Adrenal gland (tissue), 12 donors: ENCODE measurements around the gene TCF15. TPM values are rescaled to one million over a fixed set of nuclear protein-coding genes. Genes with fewer than 3 reads are reported as not detected.
"Not testable (repeated sequence)": the region's sequence is repeated elsewhere in the genome, so short reads cannot be mapped to it uniquely, and the experiment has no call there.

Source experiments
- DNase-seq, 7 donors: peaks; one replicate each; pipeline ENCODE4 v3.0.0-alpha.2; 2019 to 2020
- H3K27ac ChIP-seq, 5 donors: fragments of 200-600 bp; sonication (generic) in 4 of 5; 1 replicate in 3 of 5; 2 replicates in 2 of 5; pipeline versions ENCODE4 v1.5.1 to v1.8.0; 2016 to 2020; ENCODE audit warnings: mild to moderate bottlenecking in 1 of 5
- H3K27me3 ChIP-seq: fragments of 200-600 bp; 2 replicates; pipeline ENCODE4 v1.8.0; 2021
- H3K36me3 ChIP-seq, 2 donors: fragments of 200-600 bp; replicated peaks in 1 of 2; 1 replicate in 1 of 2; 2 replicates in 1 of 2; pipeline versions ENCODE4 v1.5.1 to v1.8.0; 2018 to 2022
- H3K4me1 ChIP-seq, 2 donors: fragments of 200-600 bp; replicated peaks in 1 of 2; 1 replicate in 1 of 2; 2 replicates in 1 of 2; pipeline versions ENCODE4 v1.5.1 to v1.8.0; 2018 to 2021
- H3K4me3 ChIP-seq, 4 donors: fragments of 200-600 bp; sonication (generic) in 3 of 4; one replicate each; pipeline ENCODE4 v1.5.1; 2016 to 2018
- H3K9me3 ChIP-seq, 3 donors: fragments of 200-600 bp; sonication (generic) in 1 of 3; replicated peaks in 1 of 3; 1 replicate in 2 of 3; 2 replicates in 1 of 3; pipeline versions ENCODE4 v1.5.1 to v1.8.0; 2016 to 2021
- CTCF ChIP-seq, 6 experiments: fragments of 450-650 bp in 4 of 6; fragments of 200-600 bp in 2 of 6; sonication (generic) in 1 of 6; IDR thresholded peaks; 1 replicate in 5 of 6; 2 replicates in 1 of 6; pipeline versions ENCODE4 v1.5.1 to v1.8.0; 2016 to 2021; ENCODE audit warnings: antibody characterized with exemption in 6 of 6, mild to moderate bottlenecking in 2 of 6, moderate library complexity in 1 of 6
- POLR2A ChIP-seq, 2 donors: fragments of 450-650 bp; IDR thresholded peaks; one replicate each; pipeline ENCODE4 v1.6.1; 2017; ENCODE audit warnings: antibody characterized with exemption in 2 of 2, mild to moderate bottlenecking in 2 of 2, moderate library complexity in 1 of 2
- WGBS, 4 donors: extraction: QIAGEN DNeasy Blood & Tissue Kit in 2 of 4; methylation state at CpG; one replicate each; pipeline versions ENCODE4 v1.1.5 to v1.1.7; 2013 to 2017; 5-methylcytosine and 5-hydroxymethylcytosine counted together
- intact Hi-C, 2 donors: fragments of 100-400 bp; cut with DNase I; formaldehyde crosslinking; loops; one replicate each; pipeline versions ENCODE4 v1.14.1 to v1.15.0; 2022 to 2023
- polyA plus RNA-seq, 3 donors: library from polyadenylated mRNA; stranded (reverse); fragments of 200-250 nt in 2 of 3; fragments of 350-450 nt in 1 of 3; fragmentation: Illumina TruSeq in 1 of 3; extraction: RNeasy Lipid Tissue Mini Kit (QIAGEN cat#74804) in 1 of 3; gene quantifications; one replicate each; pipeline ENCODE4 v1.2.3, GENCODE V29; 2013 to 2014
- total RNA-seq, 9 donors: library from RNA; depleted of rRNA in 4 of 9; stranded (reverse); fragments of >200 nt in 4 of 9; fragments of 120-200 nt in 1 of 9; fragmentation: NEBNext Ultra II Directional in 1 of 9; extraction: Animal tissue kit (Norgen Biotek cat#: 25700) in 1 of 9; gene quantifications; one replicate each; pipeline versions ENCODE4 v1.1.0 to v1.2.4, GENCODE V29; 2013 to 2023
- donor health status: healthy with polysubstance abuse.
- donor health status: Bipolar disorder and iron deficiency.
- donor health status: DM: yes; HTN: yes; CAD: no.
- donor health status: DM: no; HTN: no; CAD: no.
- donor health status: DM: no; HTN: no; CAD: no.
- donor health status: DM: yes; HTN: yes; CAD: no.

TCF15 gene
- total and polyA plus RNA-seq, 12 donors: 0.31 to 3.0 (median 0.96) TPM

GRCh38 chr20:584161-584970, 25.7 kb downstream of the TCF15 start:
- Histone ChIP-seq H3K27ac (no peak overlapping the region), H3K9me3 (no peaks in the 10 kb centered on the region), H3K36me3 (no peaks in the 10 kb centered on the region), H3K4me3 (no peak overlapping the region), H3K4me1 (no peaks in the 10 kb centered on the region), H3K27me3 (peaks cover 5% of the 10 kb centered on the region)
- intact Hi-C loops: no loop called here
- TF ChIP-seq CTCF (IDR thresholded peaks at IDR 0.05): no peak
- no peak for TF ChIP-seq POLR2A (IDR thresholded peaks at IDR 0.05)
- 61 to 69% (median 65%) methylated on average over 8 of the region's 8 CpGs for WGBS, 4 donors
- DNase-seq: no peak

- 66 to 77% (median 68%) methylated on average over 5 of the region's 5 CpGs for WGBS, 4 donors
- H3K4me1 ChIP-seq: no peaks in the 10 kb centered on the region
- TF ChIP-seq CTCF (IDR thresholded peaks at IDR 0.05): no peak
- no peak for TF ChIP-seq POLR2A (IDR thresholded peaks at IDR 0.05)
- no peaks in the 10 kb centered on the region for H3K36me3 ChIP-seq
- H3K27me3 ChIP-seq: peaks cover 5% of the 10 kb centered on the region
- H3K4me3 ChIP-seq: no peak overlapping the region
- no peak overlapping the region for H3K27ac ChIP-seq
- no peak for DNase-seq
- intact Hi-C loops: no loop called here
- H3K9me3 ChIP-seq: no peaks in the 10 kb centered on the region
These were observed 27.9 kb downstream of the TCF15 start for GRCh38 chr20:582204-582603.

- H3K4me3 ChIP-seq, H3K4me1 ChIP-seq, DNase-seq, H3K36me3 ChIP-seq, H3K27ac ChIP-seq, intact Hi-C loops, H3K9me3 ChIP-seq: not testable (repeated sequence)
- 88 to 92% (median 89%) methylated on average over 7 to 8 of the region's 8 CpGs for WGBS, 4 donors
- peaks cover 19% of the 10 kb centered on the region for H3K27me3 ChIP-seq
These were observed 31.0 kb downstream of the TCF15 start for GRCh38 chr20:578940-579690.

GRCh38 chr20:577167-577791, 32.8 kb downstream of the TCF15 start:
- 55 to 72% (median 66%) methylated on average over 12 of the region's 12 CpGs for WGBS, 4 donors
- Histone ChIP-seq H3K27ac (no peak overlapping the region), H3K4me1 (no peaks in the 10 kb centered on the region), H3K4me3 (no peak overlapping the region), H3K36me3 (no peaks in the 10 kb centered on the region), H3K9me3 (no peaks in the 10 kb centered on the region), H3K27me3 (peaks cover 23% of the 10 kb centered on the region)
- DNase-seq: no peak
- no peak for TF ChIP-seq POLR2A (IDR thresholded peaks at IDR 0.05)
- TF ChIP-seq CTCF (IDR thresholded peaks at IDR 0.05): peak in 1 of 6 experiments; percentile 5
- intact Hi-C loops: no loop called here
